GM12801 (cell line): ENCODE measurements around the gene CHEK1.

Experiments used
- TF ChIP-seq, protein P1 (sequence below): IDR thresholded peaks from one replicate; pipeline ENCODE4 v1.5.1; 2011; ENCODE audit warnings: control low read depth; ENCODE audit not compliant: insufficient read length; ENCODE audit errors: extremely low read depth

CHEK1 gene

DNA sequence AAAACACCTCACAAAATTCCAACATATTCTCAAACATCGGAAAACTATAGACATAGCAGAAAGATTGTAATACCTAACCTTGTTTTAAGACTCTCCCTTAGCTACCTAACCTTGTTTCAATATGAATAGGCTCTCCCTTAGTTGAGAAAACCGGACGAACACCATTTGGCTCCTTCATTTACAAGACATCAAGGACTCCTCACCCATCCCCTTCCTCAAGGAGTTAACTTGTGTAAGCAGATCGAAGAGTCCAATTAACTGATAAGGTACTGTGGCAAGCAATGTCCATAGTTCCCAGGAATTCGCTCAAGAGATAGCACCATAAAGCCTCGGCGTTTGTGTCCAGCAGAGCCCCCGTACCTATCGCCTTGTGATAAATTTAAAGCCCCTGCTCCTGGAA lies 60.3 kb downstream of the CHEK1 start:
- TF ChIP-seq, protein P1, sequence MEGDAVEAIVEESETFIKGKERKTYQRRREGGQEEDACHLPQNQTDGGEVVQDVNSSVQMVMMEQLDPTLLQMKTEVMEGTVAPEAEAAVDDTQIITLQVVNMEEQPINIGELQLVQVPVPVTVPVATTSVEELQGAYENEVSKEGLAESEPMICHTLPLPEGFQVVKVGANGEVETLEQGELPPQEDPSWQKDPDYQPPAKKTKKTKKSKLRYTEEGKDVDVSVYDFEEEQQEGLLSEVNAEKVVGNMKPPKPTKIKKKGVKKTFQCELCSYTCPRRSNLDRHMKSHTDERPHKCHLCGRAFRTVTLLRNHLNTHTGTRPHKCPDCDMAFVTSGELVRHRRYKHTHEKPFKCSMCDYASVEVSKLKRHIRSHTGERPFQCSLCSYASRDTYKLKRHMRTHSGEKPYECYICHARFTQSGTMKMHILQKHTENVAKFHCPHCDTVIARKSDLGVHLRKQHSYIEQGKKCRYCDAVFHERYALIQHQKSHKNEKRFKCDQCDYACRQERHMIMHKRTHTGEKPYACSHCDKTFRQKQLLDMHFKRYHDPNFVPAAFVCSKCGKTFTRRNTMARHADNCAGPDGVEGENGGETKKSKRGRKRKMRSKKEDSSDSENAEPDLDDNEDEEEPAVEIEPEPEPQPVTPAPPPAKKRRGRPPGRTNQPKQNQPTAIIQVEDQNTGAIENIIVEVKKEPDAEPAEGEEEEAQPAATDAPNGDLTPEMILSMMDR = no peak

DNA sequence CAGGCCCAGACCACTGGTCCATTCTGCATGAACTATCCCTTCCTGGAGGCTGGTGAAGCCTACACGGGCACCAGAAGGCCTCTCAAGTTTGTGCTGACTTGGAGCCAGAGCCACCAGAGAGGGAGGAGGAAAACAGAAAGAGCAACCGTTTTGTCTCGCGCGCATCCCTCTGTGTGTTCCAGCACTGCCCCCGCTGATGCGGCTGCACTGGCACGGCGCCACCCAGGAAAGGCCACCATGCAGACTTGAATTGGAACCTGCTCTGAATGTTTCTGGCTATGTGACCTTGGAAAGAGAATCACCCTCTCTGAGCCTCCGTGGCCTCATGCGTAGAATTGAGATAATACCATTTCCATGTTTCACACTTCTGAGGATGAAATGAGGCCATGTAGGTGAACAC lies 63.1 kb downstream of the CHEK1 start:
- TF ChIP-seq, protein P1 = no peak

DNA sequence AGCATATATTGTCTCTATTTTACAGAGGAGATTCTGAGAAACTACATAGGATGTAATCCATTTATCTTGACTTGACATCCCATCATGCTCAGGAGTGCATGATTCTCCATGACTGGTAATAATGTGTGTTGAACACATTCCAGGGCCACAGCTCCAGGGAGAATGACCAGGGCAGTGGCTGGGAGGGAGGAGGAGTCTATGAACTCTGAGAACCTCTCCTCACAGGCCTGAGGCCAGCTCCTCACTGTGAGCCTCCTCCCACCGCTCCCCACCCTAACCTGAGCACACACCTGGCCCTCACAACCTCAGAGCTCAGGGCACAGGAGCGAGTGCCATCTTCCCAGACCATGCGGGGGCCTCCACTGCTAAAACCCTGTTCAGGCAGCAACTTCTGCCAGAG lies 63.7 kb downstream of the CHEK1 start:
- TF ChIP-seq, protein P1 = no peak

DNA sequence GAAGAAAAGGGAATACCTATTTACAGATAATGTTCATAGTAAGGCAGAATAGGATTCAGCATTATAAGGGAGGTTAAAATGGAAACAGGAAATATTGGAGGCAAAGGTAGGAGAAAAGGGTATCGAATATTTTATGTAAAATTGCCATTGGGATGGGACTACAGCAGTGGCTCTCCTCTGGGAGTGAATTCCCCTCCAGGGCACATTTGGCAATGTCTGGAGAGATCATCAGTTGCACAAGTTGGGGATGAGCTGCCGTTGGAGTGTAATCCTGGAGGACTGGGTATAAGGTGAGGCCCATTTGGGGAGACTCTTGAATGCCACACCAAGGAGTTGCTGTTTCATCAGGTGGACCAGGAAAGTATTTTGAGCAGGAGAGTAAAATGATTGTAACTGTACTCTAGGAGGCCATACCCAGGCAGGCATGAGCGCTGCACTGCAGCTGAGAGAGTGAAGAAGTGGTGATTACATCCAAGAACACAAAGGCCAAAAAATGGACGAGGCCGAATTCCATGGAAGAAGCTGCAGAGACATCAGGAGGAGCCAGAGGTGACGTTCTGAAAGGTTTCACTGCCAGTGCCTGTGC lies 64.4 kb downstream of the CHEK1 start:
- TF ChIP-seq, protein P1 = no peak

DNA sequence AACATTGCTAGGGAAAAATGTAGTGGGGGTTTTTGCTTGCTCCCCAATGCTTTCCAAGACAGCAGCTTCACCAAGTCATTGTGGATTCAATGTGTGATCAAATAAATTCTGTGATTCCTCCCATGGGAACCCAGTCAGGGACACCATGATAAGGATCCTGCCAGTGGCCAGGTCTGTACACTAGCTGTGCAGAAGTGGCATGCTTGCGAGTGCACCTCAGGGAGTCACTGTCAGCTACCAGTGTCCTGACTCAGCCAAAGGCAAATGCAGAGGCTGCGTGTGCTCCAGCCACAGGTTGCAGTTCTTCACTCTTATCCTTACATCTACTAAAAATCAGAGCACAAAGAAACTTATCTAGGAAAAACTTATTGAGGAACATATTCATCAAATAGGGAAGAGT lies 65.0 kb downstream of the CHEK1 start:
- TF ChIP-seq, protein P1 = no peak

DNA sequence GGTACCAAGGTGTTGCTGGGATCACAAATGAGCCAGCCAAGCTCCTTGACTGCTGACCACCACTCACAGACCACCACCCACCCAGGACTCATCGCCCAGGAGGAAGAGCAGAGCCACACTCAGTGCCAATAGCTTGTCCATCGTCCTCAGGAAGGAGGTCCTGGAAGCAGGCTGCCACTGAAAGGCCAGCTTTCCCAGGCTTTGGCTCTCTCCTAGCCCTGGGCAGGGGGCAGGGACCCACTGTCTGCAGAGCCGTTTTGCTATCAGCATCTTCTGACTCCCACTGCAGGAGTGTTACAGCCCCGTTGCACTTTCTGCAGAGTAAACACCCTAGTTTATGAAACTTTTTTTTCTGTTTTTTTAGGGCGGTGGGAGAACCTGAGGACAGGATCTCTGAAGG lies 67.9 kb downstream of the CHEK1 start:
- TF ChIP-seq, protein P1 = no peak

DNA sequence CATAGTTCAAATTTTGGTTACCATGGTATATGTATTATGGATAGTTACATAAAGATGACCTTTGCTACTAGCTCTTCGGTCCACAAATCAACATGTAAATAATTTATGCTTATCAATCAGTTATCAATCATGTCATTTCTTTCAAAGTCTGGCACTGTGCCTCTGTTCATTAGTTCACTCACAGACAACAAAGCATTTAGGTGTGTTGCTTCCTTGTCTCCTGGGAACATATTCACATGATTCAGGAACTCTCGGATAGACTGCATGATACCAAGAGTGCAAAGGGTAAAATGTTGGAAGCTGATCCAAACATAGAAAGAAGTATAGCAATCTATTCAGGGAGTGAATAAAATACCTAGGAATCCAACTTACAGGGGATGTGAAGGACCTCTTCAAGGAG lies 70.0 kb downstream of the CHEK1 start:
- TF ChIP-seq, protein P1 = no peak
